NT2/D1 (cell line): ENCODE data around the gene KCNQ1OT1.

Experiments
- YY1 ChIP-seq: IDR thresholded peaks from 2 replicates; pipeline ENCODE4 v1.6.1; 2011; ENCODE audit not compliant: insufficient read length, insufficient read depth
- ZNF274 ChIP-seq: IDR thresholded peaks from 2 replicates; pipeline ENCODE4 v1.6.1; 2011; ENCODE audit warnings: mild to moderate bottlenecking, low read depth, low read length

DNA sequence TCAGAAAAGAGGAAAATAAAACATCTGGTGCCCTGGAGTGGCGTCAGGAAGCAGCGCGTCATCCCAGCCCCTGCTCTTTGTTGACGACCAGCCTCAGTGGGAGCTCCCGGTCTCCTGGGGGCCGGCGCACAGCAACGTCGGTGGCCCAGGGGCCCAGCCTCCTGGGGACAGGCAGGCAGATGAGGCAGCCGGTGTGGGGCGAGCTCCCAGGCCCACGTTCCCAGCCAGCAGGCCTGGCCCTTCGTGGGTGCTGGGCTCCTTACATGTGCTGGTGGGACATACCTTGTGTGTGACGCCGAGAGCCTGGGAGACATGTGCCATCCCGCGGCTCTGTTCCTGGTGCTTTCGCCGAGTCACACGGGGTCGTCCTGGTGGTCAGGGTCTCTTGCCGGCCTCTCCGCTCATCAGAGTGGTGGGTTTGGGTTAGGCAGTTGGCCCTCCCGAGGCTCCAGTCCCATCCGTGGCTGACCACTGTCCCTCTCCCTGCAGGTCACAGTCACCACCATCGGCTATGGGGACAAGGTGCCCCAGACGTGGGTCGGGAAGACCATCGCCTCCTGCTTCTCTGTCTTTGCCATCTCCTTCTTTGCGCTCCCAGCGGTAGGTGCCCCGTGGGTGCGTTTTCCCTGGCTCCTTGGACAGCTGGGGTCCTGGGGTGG, 116.7 kb downstream of the KCNQ1OT1 start:
- TF ChIP-seq ZNF274 (no peak), YY1 (no peak)
